Measurements from ENCODE around the gene LIMK1. TPM values are rescaled to one million over a fixed set of nuclear protein-coding genes. Genes with fewer than 3 reads are reported as not detected.

Gene LIMK1
- total and polyA plus RNA-seq, 3 donors from 2014 or later: 38.6 to 54.8 (median 42.4) TPM

DNA sequence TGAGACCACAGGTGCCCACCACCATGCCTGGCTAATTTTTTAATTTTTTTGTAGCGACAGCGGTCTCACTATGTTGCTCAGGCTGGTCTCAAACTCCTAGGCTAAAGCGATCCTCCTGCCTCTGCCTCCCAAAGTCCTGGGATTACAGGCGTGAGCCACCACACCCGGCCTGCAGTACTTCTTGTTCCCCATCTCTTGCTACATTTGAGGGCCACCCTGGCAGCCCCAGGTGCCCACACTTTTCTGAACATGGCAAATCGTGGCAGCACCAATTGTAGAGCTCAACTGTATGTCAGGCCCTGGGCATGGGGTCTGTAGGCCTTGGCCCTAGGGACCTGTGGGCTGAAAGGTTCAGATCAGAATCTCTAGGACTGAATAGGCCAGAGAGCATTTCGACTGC is 25.1 kb upstream of the LIMK1 start:
- intact Hi-C loops (cut with DNase I; ENCODE audit: low total_unique reads): no loop called here
- H3K4me3 ChIP-seq: no peak overlapping the region
- no peak overlapping the region for H3K27ac ChIP-seq
- H3K9me3 ChIP-seq: no peaks in the 10 kb centered on the region
- no peaks in the 10 kb centered on the region for H3K27me3 ChIP-seq
- TF ChIP-seq POLR2A (IDR thresholded peaks at IDR 0.05): no peak
- TF ChIP-seq, protein P1, sequence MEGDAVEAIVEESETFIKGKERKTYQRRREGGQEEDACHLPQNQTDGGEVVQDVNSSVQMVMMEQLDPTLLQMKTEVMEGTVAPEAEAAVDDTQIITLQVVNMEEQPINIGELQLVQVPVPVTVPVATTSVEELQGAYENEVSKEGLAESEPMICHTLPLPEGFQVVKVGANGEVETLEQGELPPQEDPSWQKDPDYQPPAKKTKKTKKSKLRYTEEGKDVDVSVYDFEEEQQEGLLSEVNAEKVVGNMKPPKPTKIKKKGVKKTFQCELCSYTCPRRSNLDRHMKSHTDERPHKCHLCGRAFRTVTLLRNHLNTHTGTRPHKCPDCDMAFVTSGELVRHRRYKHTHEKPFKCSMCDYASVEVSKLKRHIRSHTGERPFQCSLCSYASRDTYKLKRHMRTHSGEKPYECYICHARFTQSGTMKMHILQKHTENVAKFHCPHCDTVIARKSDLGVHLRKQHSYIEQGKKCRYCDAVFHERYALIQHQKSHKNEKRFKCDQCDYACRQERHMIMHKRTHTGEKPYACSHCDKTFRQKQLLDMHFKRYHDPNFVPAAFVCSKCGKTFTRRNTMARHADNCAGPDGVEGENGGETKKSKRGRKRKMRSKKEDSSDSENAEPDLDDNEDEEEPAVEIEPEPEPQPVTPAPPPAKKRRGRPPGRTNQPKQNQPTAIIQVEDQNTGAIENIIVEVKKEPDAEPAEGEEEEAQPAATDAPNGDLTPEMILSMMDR (IDR thresholded peaks at IDR 0.05): no peak
- DNase-seq: no peak
- H3K4me1 ChIP-seq: peaks cover 9% of the 10 kb centered on the region
- H3K36me3 ChIP-seq (ENCODE audit: low read depth, missing control alignments): no peaks in the 10 kb centered on the region
- WGBS, 2 donors: 96 to 98% methylated on average over 7 of the region's 7 CpGs

DNA sequence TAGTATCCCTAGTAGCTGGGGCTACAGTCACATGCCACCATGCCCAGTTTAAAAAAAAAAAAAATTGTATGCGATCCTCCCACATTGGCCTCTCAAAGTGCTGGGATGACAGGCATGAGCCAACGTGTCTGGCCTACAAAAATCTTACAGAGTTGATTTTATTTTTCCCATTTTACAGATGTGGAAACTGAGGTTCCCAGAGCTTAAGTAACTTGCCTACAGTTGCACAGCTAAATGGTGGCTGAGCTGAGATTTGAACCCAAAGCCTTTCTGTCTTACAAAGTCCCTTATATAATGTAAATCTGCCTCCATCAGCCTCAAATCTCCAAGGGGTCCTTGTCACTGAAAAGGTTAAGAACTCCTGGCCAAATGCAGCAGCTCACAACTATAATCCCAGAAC is 24.6 kb upstream of the LIMK1 start:
- no peak overlapping the region for H3K27ac ChIP-seq

DNA sequence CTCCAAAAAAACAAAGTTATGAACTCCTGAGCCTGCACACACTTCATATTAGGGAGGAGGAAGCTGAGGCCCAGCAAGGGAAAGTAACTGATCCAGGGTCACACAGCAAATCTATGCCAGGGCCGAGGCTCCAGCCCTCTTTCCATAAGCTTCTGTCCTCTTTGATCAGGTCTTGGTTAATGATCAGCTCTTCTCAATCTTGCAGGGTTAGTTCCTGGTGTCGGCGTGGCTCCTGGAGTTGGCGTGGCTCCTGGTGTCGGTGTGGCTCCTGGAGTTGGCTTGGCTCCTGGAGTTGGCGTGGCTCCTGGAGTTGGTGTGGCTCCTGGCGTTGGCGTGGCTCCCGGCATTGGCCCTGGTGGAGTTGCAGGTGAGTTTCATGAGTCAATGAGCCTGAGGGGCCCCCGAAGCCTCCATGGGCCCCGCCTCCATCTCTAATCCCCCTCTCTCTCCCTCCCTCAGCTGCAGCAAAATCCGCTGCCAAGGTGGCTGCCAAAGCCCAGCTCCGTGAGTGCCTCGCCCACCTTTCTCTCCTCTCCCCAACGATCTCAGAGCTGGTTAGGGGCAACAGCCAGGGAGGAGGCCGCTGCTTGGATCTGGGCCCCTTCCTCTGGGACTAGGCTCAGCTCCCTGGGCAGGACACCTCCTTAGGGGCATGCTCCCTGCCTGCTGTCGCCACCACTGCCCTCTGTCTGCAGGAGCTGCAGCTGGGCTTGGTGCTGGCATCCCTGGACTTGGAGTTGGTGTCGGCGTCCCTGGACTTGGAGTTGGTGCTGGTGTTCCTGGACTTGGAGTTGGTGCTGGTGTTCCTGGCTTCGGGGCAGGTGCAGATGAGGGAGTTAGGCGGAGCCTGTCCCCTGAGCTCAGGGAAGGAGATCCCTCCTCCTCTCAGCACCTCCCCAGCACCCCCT is 23.7 kb upstream of the LIMK1 start:
- Histone ChIP-seq H3K4me3 (no peak overlapping the region), H3K9me3 (no peaks in the 10 kb centered on the region), H3K36me3 (ENCODE audit: low read depth, missing control alignments) (no peaks in the 10 kb centered on the region), H3K27me3 (no peaks in the 10 kb centered on the region), H3K27ac (no peak overlapping the region), H3K4me1 (peaks cover 9% of the 10 kb centered on the region)
- 80 to 83% methylated on average over 5 to 21 of the region's 21 CpGs for WGBS, 2 donors
- TF ChIP-seq POLR2A (IDR thresholded peaks at IDR 0.05): no peak
- TF ChIP-seq, protein P1 (IDR thresholded peaks at IDR 0.05): no peak
- intact Hi-C loops (cut with DNase I; ENCODE audit: low total_unique reads): loop anchor here (10.0 kb wide), 1 partner anchor 345 kb away; no protein-coding TSS in a partner anchor
- no peak for DNase-seq

More for the DNA sequence above, 24.6 kb upstream of the LIMK1 start:
- Histone ChIP-seq H3K27me3 (no peaks in the 10 kb centered on the region), H3K36me3 (ENCODE audit: low read depth, missing control alignments) (no peaks in the 10 kb centered on the region), H3K9me3 (no peaks in the 10 kb centered on the region), H3K4me1 (peaks cover 9% of the 10 kb centered on the region), H3K4me3 (no peak overlapping the region)
- no peak for DNase-seq
- no peak for TF ChIP-seq POLR2A (IDR thresholded peaks at IDR 0.05)
- TF ChIP-seq, protein P1 (IDR thresholded peaks at IDR 0.05): no peak
- intact Hi-C loops (cut with DNase I; ENCODE audit: low total_unique reads): no loop called here
- WGBS, 2 donors: 74 to 94% methylated on average over 2 of the region's 2 CpGs

DNA sequence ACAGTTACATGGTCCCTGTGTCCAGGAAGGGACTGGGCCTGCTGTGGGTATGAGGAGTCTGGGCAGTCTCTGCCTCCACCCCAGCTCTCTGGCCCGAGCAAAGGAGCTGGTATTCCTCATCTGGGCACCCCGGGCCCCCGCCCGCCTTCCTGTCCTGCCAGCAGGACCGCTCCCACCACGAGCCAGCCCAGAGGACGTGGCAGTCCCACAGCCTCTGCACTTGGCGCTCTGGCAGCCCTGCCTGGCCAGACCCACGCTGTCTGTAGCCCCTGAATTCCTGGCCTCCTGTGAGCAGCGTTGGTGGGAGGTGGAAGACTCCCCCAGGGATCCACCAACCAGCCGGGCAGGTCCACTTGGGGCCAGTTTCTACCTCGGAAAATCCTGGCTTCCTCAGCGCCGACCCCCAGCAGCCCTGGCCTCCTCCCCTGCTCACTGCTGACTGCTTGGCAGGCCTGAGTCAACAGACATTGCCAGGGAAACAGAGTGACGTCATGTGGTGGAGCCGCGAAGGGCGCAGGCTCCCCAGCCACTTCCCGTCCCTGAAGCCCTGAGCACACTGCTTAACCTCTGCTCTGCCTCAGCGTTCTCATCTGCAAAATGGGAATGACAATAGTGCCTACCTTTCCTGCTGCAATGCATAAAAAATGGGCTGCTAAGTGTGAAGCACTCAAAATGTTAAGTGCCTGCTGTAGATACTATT is 21.6 kb upstream of the LIMK1 start:
- no peak overlapping the region for H3K4me3 ChIP-seq
- intact Hi-C loops (cut with DNase I; ENCODE audit: low total_unique reads): loop anchor here (10.0 kb wide), 1 partner anchor 343 kb away; no protein-coding TSS in a partner anchor
- H3K27me3 ChIP-seq: no peaks in the 10 kb centered on the region
- H3K4me1 ChIP-seq: peaks cover 9% of the 10 kb centered on the region
- no peaks in the 10 kb centered on the region for H3K9me3 ChIP-seq
- no peak for TF ChIP-seq POLR2A (IDR thresholded peaks at IDR 0.05)
- TF ChIP-seq, protein P1 (IDR thresholded peaks at IDR 0.05): no peak
- peak; percentile 82 for DNase-seq
- peak overlapping the region; percentile 77 to 85 for H3K27ac ChIP-seq
- WGBS, 2 donors: 34 to 36% methylated on average over 17 to 20 of the region's 20 CpGs
- H3K36me3 ChIP-seq (ENCODE audit: low read depth, missing control alignments): no peaks in the 10 kb centered on the region

Data from testis (tissue), 3 donors.